ENCODE measurements around the gene COLGALT1. TPM values are rescaled to one million over a fixed set of nuclear protein-coding genes. Genes with fewer than 3 reads are reported as not detected.

COLGALT1 gene
- total and polyA plus RNA-seq, 2 experiments from 2014 or later, result 98.9 to 134 TPM

- Histone ChIP-seq H3K36me3 (ENCODE audit: low read depth) (no peaks in the 10 kb centered on the region), H3K4me1 (ENCODE audit: insufficient read depth) (no peaks in the 10 kb centered on the region), H3K27me3 (replicated peaks; ENCODE audit: insufficient read depth) (no peaks in the 10 kb centered on the region; the same call in 1 of the 2 replicates), H3K9ac (no peak overlapping the region), H2AFZ (no peak overlapping the region), H3K4me2 (ENCODE audit: unreplicated experiment) (no peak overlapping the region), H3F3A (ENCODE audit: insufficient read depth) (no peaks in the 10 kb centered on the region), H3K9me3 (ENCODE audit: low read depth) (no peaks in the 10 kb centered on the region), H3K79me2 (ENCODE audit: insufficient read depth) (no peaks in the 10 kb centered on the region), H4K20me1 (ENCODE audit: insufficient read depth) (no peaks in the 10 kb centered on the region), H3K9me2 (ENCODE audit: insufficient read depth) (no peaks in the 10 kb centered on the region), H3K27ac (no peak overlapping the region), H3K4me3 (no peak overlapping the region)
- WGBS, 2 experiments (ENCODE audit: low coverage in 1 of 2, low lambda C conversion rate in 2 of 2, missing lambda C conversion rate in 2 of 2), result 95 to 97% methylated on average over 6 to 8 of the region's 8 CpGs
- TF ChIP-seq EZH2phosphoT487 (IDR thresholded peaks at IDR 0.05; ENCODE audit: insufficient read depth, low read depth), result no peak
- TF ChIP-seq EZH2 (IDR thresholded peaks at IDR 0.05; ENCODE audit: insufficient read depth, poor library complexity, severe bottlenecking), result no peak
- in situ Hi-C loops (cut with MboI), result no loop called here
- no peak for DNase-seq
Measured at GRCh38 chr19:17605117-17605516, 49.7 kb downstream of the COLGALT1 start.

DNA sequence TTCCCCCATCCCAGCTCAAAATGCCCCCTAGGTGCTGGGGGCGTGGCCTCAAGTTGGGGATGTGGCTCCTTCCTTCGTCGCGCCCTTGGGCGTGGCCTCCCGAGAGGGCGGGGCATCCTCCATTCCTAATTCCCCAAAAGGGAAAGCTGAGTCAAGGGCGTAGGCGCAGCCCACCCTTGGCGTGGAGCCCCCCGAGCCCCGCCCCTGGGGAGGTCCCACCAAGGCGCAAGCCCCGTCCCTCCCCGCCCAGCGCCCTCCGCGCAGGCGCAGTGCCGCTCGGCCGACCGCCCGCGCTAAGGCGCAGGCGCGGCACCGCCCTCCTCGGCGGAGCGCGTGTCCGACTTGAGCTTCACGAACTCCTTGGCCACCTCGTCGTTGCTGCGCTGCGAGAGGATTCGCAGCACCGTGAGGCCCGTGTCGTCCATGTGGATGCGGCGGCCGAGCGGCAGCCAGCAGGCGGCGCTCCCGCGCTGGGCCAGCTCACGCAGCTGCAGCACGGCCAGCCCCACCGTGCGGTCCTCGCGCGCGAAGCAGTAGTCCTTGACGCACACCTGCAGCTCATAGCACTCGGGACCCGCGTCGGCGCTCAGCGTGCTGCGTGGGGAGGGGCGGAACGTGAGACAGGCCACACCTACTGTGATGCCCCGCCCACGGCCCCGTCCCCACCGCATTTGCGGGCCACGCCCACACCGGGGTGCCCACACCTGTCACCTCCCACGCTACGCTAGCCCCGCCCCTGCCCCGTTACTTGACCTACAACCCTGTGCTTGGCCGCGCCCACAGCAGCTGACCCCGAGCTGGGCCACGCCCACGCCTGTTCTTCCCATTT lies 50.5 kb downstream of the COLGALT1 start:
- no peaks in the 10 kb centered on the region for H3K36me3 ChIP-seq (ENCODE audit: low read depth)
- no peak overlapping the region for H3K9ac ChIP-seq
- peak overlapping the region; percentile 82 for H2AFZ ChIP-seq
- H3K27me3 ChIP-seq (replicated peaks; ENCODE audit: insufficient read depth), result no peaks in the 10 kb centered on the region; the same call in 1 of the 2 replicates
- H3K9me3 ChIP-seq (ENCODE audit: low read depth), result no peaks in the 10 kb centered on the region
- no peaks in the 10 kb centered on the region for H3K9me2 ChIP-seq (ENCODE audit: insufficient read depth)
- peak overlapping the region; percentile 52 for H3K4me2 ChIP-seq (ENCODE audit: unreplicated experiment)
- 5 to 6% methylated on average over 59 to 84 of the region's 85 CpGs for WGBS, 2 experiments (ENCODE audit: low coverage in 1 of 2, low lambda C conversion rate in 2 of 2, missing lambda C conversion rate in 2 of 2)
- in situ Hi-C loops (cut with MboI), result no loop called here
- H3K79me2 ChIP-seq (ENCODE audit: insufficient read depth), result no peaks in the 10 kb centered on the region
- no peaks in the 10 kb centered on the region for H3K4me1 ChIP-seq (ENCODE audit: insufficient read depth)
- no peak overlapping the region for H3K27ac ChIP-seq
- peak overlapping the region; percentile 56 for H3K4me3 ChIP-seq
- TF ChIP-seq EZH2 (IDR thresholded peaks at IDR 0.05; ENCODE audit: insufficient read depth, poor library complexity, severe bottlenecking) (no peak), EZH2phosphoT487 (IDR thresholded peaks at IDR 0.05; ENCODE audit: insufficient read depth, low read depth) (no peak)
- no peaks in the 10 kb centered on the region for H3F3A ChIP-seq (ENCODE audit: insufficient read depth)
- H4K20me1 ChIP-seq (ENCODE audit: insufficient read depth), result no peaks in the 10 kb centered on the region
- peak; percentile 81 for DNase-seq

- H3K4me2 ChIP-seq (ENCODE audit: unreplicated experiment), result peak overlapping the region; percentile 52
- H3K79me2 ChIP-seq (ENCODE audit: insufficient read depth), result no peaks in the 10 kb centered on the region
- no peaks in the 10 kb centered on the region for H3K4me1 ChIP-seq (ENCODE audit: insufficient read depth)
- no peaks in the 10 kb centered on the region for H3K9me2 ChIP-seq (ENCODE audit: insufficient read depth)
- DNase-seq, result no peak
- no peaks in the 10 kb centered on the region for H3K9me3 ChIP-seq (ENCODE audit: low read depth)
- no peaks in the 10 kb centered on the region for H3K36me3 ChIP-seq (ENCODE audit: low read depth)
- no peaks in the 10 kb centered on the region for H4K20me1 ChIP-seq (ENCODE audit: insufficient read depth)
- H2AFZ ChIP-seq, result peak overlapping the region; percentile 82
- H3K27me3 ChIP-seq (replicated peaks; ENCODE audit: insufficient read depth), result no peaks in the 10 kb centered on the region; the same call in 1 of the 2 replicates
- in situ Hi-C loops (cut with MboI), result no loop called here
- H3K27ac ChIP-seq, result no peak overlapping the region
- no peak for TF ChIP-seq EZH2 (IDR thresholded peaks at IDR 0.05; ENCODE audit: insufficient read depth, poor library complexity, severe bottlenecking)
- no peak for TF ChIP-seq EZH2phosphoT487 (IDR thresholded peaks at IDR 0.05; ENCODE audit: insufficient read depth, low read depth)
- no peaks in the 10 kb centered on the region for H3F3A ChIP-seq (ENCODE audit: insufficient read depth)
- WGBS, 2 experiments (ENCODE audit: low coverage in 1 of 2, low lambda C conversion rate in 2 of 2, missing lambda C conversion rate in 2 of 2), result 34 to 41% methylated on average over 14 to 18 of the region's 18 CpGs
- H3K4me3 ChIP-seq, result peak overlapping the region; percentile 56
- no peak overlapping the region for H3K9ac ChIP-seq
Measured at GRCh38 chr19:17606590-17607185, 51.2 kb downstream of the COLGALT1 start.

- H3K9ac ChIP-seq, result no peak overlapping the region
- no peak overlapping the region for H2AFZ ChIP-seq
- in situ Hi-C loops (cut with MboI), result no loop called here
- H3K4me3 ChIP-seq, result no peak overlapping the region
- 95 to 97% methylated on average over 9 of the region's 9 CpGs for WGBS, 2 experiments (ENCODE audit: low coverage in 1 of 2, low lambda C conversion rate in 2 of 2, missing lambda C conversion rate in 2 of 2)
- no peaks in the 10 kb centered on the region for H3K36me3 ChIP-seq (ENCODE audit: low read depth)
- H3K79me2 ChIP-seq (ENCODE audit: insufficient read depth), result no peaks in the 10 kb centered on the region
- no peaks in the 10 kb centered on the region for H3K4me1 ChIP-seq (ENCODE audit: insufficient read depth)
- no peak overlapping the region for H3K4me2 ChIP-seq (ENCODE audit: unreplicated experiment)
- no peak for TF ChIP-seq EZH2phosphoT487 (IDR thresholded peaks at IDR 0.05; ENCODE audit: insufficient read depth, low read depth)
- TF ChIP-seq EZH2 (IDR thresholded peaks at IDR 0.05; ENCODE audit: insufficient read depth, poor library complexity, severe bottlenecking), result no peak
- no peak overlapping the region for H3K27ac ChIP-seq
- no peaks in the 10 kb centered on the region for H3K9me3 ChIP-seq (ENCODE audit: low read depth)
- no peaks in the 10 kb centered on the region; the same call in 1 of the 2 replicates for H3K27me3 ChIP-seq (replicated peaks; ENCODE audit: insufficient read depth)
- no peaks in the 10 kb centered on the region for H4K20me1 ChIP-seq (ENCODE audit: insufficient read depth)
- DNase-seq, result no peak
- no peaks in the 10 kb centered on the region for H3K9me2 ChIP-seq (ENCODE audit: insufficient read depth)
- no peaks in the 10 kb centered on the region for H3F3A ChIP-seq (ENCODE audit: insufficient read depth)
Measured at GRCh38 chr19:17607936-17608335, 52.5 kb downstream of the COLGALT1 start.

Data from GM23248 (cell line).